GM11168 (cell line): Measurements from ENCODE around the gene MAG.

ENCODE experiments used
- in situ Hi-C: fragments of 300-500 bp; cut with MboI; formaldehyde crosslinking; loops from one replicate; pipeline ENCODE4 v1.12.0; 2022; ENCODE audit warnings: low sequenced_read_pairs; ENCODE audit not compliant: unreplicated experiment

Gene MAG

DNA sequence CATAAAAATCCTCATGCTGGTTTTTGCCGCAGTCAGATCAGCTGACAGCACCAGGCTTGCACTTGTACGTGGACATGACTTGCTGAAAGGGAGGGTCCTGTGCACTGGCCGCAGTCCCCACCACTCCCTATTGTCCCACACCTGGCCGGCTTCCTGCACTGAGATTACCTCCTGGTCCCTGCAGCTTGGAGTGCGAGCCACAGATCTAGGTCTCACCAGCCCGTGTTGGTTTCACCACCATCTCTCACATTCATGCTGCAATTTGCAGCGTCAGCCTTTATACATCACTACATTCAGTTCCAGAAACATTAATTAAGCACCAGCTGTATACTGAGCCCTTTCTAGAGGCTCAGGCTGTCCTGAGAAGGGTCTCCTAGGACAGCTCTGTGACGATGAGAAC is 22.1 kb downstream of the MAG start:
- in situ Hi-C loops: no loop called here

DNA sequence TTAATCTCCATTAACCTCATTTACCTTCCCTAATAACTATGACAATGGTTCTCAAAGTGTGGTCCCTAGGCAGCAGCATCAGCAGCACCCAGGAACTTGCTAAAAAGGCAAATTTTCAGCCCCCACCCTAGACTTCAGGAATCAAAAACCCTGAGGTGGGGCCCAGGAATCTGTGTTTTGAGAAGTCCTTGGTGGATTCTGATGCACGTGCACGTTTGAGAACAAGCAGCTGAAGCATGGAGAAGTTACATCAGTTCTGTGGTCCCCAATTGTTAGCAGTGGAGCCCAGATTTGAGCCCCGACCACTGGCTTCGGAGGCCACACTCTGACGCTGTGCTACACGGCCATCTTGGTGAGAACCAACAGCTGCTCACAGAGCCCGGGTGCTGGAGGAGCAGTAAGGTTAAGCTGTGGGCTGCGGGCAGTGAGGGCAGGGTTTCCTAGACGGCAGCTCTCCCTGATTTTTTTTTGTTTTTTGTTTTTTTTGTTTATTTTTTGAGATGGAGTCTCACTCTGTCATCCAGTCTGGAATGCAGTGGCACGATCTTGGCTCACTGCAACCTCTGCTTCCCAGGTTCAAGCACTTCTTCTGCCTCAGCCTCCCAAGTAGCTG is 23.0 kb downstream of the MAG start:
- in situ Hi-C loops: no loop called here

DNA sequence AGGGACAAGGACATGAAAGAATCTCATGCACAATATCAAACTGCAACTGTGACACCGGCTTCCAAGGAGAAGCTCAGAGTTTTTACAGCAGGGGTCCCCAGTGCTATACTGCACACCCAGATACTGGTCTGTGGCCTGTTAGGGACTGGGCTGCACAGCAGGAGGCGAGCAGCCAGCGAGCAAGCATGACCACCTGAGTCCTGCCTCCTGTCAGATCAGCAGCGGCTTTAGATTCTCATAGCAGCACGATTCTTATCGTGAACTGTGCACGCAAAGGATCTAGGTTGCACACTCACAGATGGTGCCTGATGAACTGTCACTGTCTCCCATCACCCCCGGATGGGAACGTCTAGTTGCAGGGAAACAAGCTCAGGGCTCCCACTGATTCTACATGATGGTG is 23.9 kb downstream of the MAG start:
- in situ Hi-C loops: no loop called here

DNA sequence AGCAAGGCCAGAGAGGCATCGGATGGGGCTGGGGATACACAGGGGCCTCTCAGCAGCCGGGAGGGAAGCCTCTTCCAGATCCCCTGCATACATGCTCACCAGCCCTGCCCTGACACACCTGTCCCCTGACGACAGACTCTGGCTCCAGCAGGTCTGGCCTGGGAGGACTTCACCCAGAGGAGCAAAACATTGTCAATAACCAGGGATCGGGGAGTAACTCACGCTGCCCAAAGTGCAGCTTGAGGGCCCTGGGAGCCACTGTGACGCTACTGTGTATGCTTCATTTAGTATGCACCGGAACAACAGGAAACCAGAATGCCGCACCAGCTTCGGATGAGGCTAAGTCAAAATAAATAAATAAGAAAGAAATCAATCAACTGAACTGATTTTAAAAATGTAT is 24.6 kb downstream of the MAG start:
- in situ Hi-C loops: no loop called here

- in situ Hi-C loops: no loop called here
Observed at GRCh38 chr19:35317464-35318043, 25.6 kb downstream of the MAG start.

GRCh38 chr19:35318679-35319448 is 26.9 kb downstream of the MAG start:
- in situ Hi-C loops: no loop called here

- in situ Hi-C loops: no loop called here
Observed at GRCh38 chr19:35320065-35320713, 28.2 kb downstream of the MAG start.

GRCh38 chr19:35321291-35321690 is 29.3 kb downstream of the MAG start:
- in situ Hi-C loops: no loop called here

DNA sequence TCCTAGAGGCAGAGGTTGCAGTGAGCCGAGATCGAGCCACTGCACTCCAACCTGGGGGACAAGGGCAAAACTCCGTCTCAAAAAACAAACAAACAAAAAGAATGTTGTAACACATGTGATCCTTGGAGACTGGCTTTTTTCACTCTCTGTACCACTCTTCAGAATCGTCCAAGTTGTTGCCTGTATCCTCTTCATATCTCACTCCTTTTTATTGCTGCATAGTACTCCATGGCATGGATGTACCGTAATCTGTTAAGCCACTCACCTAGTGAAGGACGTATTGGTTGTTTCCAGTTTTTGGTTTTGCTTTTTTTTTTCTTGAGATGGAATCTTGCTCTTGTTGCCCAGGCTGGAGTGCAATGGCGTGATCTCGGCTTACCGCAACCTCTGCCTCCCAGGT is 30.1 kb downstream of the MAG start:
- in situ Hi-C loops: no loop called here

GRCh38 chr19:35327642-35328041 is 35.7 kb downstream of the MAG start:
- in situ Hi-C loops: no loop called here

DNA sequence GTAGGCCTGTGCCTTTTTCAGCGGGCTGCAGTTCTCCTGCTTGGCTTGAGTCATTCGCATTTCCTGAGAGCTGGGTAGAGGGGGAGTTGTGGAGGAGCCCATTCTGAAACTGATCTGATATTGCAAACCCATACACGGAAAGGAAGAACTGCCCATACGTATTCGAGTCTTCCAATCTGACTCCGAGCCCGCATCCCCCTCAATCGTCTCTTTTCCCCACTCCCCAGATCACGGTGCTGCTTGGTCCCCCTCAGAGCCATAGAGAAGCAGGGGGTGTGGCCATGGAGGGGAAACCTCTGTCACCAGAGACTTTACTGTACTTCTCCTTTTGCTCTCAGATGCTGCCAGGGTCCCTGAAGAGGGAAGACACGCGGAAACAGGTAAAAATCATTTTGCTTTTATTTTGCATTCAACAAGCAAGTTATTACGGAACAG is 36.9 kb downstream of the MAG start, which contains the start of gene CD22:
CD22 (plus strand) TSS at position 337 of the 435 bp plus-strand sequence. CDS start 2,854 bp downstream, outside the sequence.
- in situ Hi-C loops: no loop called here

GRCh38 chr19:35329323-35329722 is 37.4 kb downstream of the MAG start:
- in situ Hi-C loops: no loop called here

DNA sequence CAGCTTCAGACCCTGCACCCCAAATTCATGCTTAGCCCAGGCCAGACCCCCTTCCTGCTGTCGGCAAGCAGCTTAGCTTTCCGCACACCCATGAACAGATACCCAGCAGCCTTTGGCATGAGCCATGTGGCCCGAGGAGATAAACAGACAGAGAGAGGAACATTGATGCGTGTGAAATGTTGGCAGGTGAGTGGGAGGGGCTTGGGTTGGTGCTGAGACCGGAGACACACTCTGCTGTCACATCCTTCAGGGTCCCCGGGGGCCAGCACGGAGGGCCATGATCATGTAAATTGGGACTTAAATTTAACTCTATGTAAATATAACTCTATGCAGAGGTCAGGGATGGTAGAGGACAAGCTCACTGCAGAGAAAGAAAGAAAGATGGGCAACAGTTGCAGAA is 38.5 kb downstream of the MAG start:
- in situ Hi-C loops: no loop called here

DNA sequence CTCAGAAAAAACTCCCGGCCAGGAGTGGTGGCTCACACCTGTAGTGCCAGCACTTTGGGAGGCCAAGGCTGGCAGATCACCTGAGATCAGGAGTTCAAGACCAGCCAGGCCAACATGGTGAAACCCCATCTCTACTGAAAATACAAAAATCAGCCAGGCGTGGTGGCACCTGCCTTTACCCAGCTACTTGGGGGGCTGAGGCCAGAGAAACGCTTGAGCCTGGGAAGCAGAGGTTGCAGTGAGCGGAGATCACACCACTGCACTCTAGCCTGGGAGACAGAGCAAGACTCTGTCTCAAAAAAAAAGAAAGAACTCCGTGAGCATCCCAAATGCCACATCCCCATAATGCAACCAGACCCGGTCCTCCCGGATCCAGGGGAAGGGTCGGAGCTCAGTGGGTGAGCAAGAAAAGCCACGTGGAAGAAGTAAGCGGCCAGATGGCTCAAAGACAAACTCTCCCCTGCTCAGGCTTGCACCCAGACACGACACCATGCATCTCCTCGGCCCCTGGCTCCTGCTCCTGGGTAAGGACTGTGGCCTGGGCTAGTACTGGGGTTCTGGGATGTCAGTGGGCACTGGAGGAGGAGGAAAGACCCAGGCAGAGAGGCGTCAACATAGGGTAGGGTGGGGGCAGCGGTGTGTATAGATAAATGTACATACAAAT is 39.7 kb downstream of the MAG start:
- in situ Hi-C loops: no loop called here

GRCh38 chr19:35332817-35333216 is 40.9 kb downstream of the MAG start:
- in situ Hi-C loops: no loop called here

DNA sequence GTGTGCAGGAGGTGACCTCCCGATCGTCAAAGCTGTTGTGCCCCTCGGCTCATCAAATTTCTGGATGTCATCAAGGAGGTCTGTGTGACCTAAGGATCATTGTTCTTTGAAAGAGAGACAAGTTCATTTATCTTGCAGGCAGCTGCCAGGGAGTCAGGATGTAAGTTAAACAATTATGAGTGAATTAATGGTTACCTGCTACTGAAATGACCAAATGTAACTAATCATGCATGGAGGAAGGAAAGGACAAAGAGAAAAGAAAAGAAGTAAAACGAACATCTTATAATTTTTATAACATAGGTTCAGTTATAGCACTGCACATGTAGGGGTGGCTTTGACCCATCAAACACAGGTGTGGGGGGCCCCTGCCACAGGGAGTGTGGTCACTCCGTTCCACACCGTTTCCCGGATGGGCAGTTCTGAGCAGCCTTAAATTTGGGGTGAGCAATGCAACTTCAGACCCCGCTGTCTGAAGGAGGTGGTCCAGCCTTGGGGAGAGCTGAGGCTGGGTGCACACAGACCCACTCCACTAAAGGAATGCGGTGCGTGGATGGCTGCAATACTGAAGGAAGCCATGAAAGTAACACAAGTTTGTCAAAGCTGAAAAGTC is 42.3 kb downstream of the MAG start:
- in situ Hi-C loops: no loop called here

GRCh38 chr19:35336166-35336955 is 44.4 kb downstream of the MAG start:
- in situ Hi-C loops: no loop called here

GRCh38 chr19:35337097-35337983 is 45.4 kb downstream of the MAG start:
- in situ Hi-C loops: no loop called here

GRCh38 chr19:35337984-35338296 is 46.0 kb downstream of the MAG start:
- in situ Hi-C loops: no loop called here
